Measurements from ENCODE around the gene RALGPS2.
"Not testable (repeated sequence)": the region's sequence is repeated elsewhere in the genome, so short reads cannot be mapped to it uniquely, and the experiment has no call there.

DNA sequence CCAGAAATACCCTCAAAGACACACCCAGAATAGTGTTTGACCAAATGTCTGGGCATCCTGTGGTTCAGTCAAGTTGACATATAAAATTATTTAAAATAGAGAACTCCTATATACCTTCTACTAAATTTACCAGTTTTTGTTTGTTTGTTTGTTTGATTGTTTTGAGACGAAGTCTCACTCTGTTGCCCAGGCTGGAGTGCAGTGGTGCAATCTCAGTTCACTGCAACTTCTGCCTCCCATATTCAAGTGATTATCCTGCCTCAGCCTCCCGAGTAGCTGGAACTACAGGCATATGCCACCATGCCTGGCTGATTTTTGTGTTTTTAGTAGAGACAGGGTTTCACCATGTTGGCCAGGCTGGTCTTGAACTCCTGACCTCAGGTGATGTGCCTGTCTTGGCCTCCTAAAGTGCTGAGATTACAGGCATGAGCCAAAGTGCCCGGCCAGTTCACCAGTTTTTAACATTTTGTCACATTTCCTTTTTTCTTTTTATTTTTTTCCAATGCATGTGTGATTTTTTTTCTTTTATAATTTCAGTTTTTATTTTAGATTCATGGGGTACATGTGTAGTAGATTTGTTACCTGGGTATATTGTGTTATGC lies 29.7 kb downstream of the RALGPS2 start:
- TF ChIP-seq ZBTB21 (CRISPR knock-in tag; IDR thresholded peaks at IDR 0.05; ENCODE audit: borderline replicate concordance); MYBL2 (CRISPR knock-in tag; IDR thresholded peaks at IDR 0.05); SP1 (CRISPR knock-in tag; conservative IDR thresholded peaks at IDR 0.05): not testable (repeated sequence)
- TF ChIP-seq, protein P1, sequence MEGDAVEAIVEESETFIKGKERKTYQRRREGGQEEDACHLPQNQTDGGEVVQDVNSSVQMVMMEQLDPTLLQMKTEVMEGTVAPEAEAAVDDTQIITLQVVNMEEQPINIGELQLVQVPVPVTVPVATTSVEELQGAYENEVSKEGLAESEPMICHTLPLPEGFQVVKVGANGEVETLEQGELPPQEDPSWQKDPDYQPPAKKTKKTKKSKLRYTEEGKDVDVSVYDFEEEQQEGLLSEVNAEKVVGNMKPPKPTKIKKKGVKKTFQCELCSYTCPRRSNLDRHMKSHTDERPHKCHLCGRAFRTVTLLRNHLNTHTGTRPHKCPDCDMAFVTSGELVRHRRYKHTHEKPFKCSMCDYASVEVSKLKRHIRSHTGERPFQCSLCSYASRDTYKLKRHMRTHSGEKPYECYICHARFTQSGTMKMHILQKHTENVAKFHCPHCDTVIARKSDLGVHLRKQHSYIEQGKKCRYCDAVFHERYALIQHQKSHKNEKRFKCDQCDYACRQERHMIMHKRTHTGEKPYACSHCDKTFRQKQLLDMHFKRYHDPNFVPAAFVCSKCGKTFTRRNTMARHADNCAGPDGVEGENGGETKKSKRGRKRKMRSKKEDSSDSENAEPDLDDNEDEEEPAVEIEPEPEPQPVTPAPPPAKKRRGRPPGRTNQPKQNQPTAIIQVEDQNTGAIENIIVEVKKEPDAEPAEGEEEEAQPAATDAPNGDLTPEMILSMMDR (IDR thresholded peaks at IDR 0.05), result not testable (repeated sequence)
- TF ChIP-seq, protein P2, sequence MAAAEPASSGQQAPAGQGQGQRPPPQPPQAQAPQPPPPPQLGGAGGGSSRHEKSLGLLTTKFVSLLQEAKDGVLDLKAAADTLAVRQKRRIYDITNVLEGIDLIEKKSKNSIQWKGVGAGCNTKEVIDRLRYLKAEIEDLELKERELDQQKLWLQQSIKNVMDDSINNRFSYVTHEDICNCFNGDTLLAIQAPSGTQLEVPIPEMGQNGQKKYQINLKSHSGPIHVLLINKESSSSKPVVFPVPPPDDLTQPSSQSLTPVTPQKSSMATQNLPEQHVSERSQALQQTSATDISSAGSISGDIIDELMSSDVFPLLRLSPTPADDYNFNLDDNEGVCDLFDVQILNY (CRISPR knock-in tag; IDR thresholded peaks at IDR 0.05), result not testable (repeated sequence)

Measured in WTC11 (cell line).